Posterior cingulate gyrus (tissue), 11 donors: ENCODE results near the gene TMEM144.
"Not testable (repeated sequence)": the region's sequence is repeated elsewhere in the genome, so short reads cannot be mapped to it uniquely, and the experiment has no call there.

Experiments
- DNase-seq, 10 donors: peaks; one replicate each; pipeline versions ENCODE4 v3.0.0 to v3.0.0-alpha.2; 2020 to 2021; ENCODE audit warnings: mixed read lengths in 3 of 10
- intact Hi-C: fragments of 100-400 bp; cut with DNase I; formaldehyde crosslinking; loops from one replicate; pipeline ENCODE4 v1.15.1; 2023

TMEM144 gene

DNA sequence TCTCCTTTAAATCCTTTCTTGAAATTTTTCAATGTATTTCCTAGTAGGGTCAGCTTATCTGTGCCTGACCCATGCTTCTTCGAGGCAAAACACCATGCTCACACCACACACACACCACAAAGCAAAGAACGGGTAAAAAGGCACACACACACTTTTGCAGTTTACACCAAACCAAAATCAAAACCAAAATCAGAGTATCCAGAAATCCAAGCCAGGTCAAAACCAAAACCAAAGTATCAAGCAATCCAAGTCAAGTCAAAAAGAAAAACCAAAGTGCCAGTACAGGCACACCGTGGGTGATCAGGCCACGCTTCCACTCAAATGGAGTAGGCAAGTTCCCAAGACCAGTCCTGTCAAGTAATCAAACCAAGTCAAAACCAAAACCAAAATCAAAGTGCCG is 17.6 kb downstream of the TMEM144 start:
- intact Hi-C loops, result not testable (repeated sequence)

DNA sequence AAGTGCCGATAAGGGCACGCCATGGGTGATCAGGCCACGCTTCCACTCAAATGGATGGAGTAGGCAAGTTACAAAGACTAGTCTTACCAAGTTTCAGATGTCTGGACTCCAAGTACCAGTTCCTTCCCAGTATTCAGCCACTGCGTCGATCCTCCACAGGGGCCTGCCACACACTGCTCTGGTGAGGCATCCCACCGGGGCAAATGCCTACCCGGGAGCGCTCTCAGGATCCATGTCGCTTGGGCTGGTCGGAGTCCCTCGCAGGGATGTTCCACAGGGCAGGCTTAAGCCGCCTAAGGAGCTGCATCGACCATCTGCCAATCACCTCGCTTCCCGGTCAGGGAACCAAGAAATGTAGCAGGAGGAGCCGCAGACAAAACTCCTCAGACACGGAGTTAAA is 18.1 kb downstream of the TMEM144 start:
- DNase-seq, result peak in 2 of 10 donors; percentile 68 to 86
- intact Hi-C loops, result not testable (repeated sequence)

More for the DNA sequence above, 17.6 kb downstream of the TMEM144 start:
- DNase-seq, result not testable (repeated sequence)

DNA sequence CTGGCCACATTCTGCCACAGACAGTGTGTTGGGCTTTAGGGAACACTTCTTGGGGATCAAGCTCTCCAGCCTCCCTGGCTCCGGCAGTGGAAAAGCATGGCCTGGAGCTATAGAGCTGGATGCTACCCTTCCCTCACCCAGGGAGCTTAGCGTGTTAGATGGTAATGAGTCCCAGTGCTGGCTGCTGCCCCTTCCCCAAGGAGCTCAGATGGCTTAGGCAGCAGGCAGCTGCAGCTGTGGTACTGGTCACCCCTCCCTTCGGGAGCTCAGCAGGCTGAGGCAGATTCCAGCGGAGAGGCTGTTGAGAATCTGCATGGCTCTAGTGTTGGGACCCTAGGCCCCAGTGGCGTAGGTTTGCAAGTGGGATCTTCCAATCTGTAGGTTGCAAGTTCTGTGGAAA is 19.5 kb downstream of the TMEM144 start:
- DNase-seq, result peak; percentile 44 to 92 (median 60)
- intact Hi-C loops, result no loop called here

DNA sequence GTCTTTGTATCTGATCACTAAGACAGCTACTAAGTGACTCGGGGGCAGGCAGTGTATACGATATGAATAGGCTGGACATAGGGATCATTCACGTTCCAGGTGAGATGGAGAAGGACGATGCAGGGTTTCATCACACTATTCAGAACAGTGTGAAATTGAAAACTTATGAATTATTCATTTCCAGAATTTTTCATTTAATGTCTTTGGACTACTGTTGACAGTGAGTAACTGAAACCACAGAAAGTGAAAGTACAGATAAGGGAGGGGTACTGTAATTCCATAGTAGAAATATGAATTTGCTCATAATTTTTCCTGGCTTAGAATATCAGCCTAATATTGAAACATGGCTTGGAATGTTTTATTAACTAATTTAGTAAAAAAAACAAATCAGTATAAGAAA is 24.4 kb downstream of the TMEM144 start:
- intact Hi-C loops, result no loop called here

DNA sequence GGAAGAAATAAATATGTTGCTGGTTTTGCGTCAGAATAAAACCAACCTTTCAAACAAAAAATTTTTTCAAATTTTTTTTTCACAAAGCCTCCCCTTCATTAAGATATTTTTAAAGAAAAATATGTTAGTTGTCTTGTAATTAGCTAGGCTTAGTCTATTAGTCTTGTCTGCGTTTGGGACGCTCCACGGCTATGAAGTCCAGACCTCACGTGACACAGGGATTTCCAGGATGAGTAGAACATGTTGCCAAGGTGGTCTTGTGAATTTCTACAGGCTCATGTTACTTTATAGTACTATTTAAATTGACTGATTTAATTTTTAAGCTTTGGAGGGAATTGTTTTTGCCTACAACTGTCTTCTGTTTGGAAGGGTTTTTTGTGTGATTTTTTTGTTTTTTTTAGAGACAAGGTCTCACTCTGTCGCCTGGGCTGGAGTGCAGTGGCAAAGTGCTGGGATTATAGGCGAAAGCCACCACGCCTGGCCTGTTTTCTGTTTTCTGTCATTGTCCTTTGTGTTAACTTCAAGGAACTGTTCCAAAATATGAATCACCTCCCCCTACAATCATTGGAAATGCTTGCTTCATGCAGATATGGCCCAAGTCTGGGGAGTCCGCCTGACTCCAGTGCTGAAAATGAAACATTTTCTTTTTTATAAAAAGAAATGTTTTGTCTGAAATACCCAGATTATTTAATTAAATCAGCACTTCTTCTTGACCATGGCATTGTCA is 26.2 kb downstream of the TMEM144 start:
- intact Hi-C loops, result no loop called here
- DNase-seq, result peak in 5 of 10 donors; percentile 46 to 93 (median 71)

More for the DNA sequence above, 24.4 kb downstream of the TMEM144 start:
- DNase-seq, result no peak

DNA sequence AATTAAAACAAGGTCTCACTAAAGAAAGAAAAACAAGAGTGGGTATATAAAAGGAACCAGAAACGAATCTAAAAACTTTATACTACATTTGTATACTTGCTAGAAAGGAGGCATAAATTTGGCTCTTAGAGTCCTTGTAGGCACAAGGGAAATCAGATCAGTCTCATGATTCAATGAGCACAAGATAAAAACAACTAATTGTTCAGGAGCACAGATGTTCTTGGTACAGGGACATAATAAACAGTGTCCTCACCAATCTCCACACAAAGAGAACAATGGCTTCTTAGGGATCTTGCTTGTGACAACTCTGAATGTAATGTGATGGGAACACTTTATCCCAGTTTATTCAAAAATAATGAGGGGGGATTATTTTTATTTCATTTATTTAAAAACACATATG is 28.3 kb downstream of the TMEM144 start:
- intact Hi-C loops, result no loop called here
- no peak for DNase-seq

DNA sequence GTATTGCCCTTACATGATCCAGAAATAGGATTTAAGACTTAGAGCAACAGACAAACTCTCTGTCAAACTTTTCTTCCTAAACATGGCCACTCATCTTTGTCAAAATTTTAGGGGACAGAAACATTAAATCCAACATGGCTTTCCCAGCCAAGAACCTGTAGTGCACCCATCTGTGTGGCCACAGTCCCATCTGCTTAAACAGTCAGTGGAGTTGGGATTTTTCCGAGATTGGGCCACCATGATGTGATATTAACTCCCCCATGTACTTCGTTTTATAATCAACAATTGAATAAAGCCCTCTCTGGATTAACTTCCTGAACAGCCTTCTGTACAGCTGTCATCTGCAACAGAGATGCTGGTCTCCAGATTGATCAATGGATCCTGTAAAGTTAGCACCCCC is 28.9 kb downstream of the TMEM144 start:
- intact Hi-C loops, result no loop called here
- DNase-seq, result no peak

DNA sequence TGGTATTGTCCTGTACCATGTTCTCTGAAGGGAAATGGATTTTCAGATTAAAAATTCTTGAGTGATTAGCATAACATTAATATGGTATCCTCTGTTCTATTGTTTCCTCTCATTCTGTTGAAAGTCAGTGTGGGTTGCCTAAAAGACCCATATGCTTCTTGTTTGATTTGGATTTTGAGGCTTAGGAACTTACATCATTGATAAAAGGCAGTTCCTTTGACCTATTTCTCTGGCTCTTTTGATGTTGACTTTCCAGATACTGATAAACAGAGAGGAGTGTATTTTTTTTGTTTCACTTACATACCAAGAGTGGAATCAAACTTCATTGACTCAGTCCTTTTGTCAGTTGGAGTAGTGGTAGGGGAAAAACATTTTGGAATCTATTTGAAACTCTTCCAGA is 32.8 kb downstream of the TMEM144 start:
- intact Hi-C loops, result no loop called here

DNA sequence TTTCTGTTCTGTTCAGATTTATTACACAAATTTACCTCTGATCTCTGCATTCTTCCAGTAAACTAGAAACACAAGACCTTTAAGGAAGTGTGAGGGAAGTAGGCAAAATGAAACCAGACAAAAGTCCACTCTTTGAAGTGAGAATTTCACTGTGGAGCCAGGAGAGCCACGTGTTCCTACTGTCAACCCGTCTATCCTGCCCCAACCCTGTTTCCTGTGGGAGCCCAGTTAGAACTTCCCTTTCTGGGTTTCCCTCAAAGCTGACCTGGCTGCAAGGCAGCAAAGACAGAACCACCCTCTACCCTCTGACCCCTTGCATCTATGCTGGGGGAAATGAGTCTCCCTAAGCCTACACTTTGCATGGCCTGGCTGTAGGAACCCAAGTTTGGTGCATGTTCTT is 40.0 kb downstream of the TMEM144 start:
- DNase-seq, result peak in 1 of 10 donors; percentile 64
- intact Hi-C loops, result loop anchor here (5.0 kb wide), 2 partner anchors 38 to 377 kb away; partner anchors contain the start of gene TMEM144

More for the DNA sequence above, 32.8 kb downstream of the TMEM144 start:
- no peak for DNase-seq

DNA sequence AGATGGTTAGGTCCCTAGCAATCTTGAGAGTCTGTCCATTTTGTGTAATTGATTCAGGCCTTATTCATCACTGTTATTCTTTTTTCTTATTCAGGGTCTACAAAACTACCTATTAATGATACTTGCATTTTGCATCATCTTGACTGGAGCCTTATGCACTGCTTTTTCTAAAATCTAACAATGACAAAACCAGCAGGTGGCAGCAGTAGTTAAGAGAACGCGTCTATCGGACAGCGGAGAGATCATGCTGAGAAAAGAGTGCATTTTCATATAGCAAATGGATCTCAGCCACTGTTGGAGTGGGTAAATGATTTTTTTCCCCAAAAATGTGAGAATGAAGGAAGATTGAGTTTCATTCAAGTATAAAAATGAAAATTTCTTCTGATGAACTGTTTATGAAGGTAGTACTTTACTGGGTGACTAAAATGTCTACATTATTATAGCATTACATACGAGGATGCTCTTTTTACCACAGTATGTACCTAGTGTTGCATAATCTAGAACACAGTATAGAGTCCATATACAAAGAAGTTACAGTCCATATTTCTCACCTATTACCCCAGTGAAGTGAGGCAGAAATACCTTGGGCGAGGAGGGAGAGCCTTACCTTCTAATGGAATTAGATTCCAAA is 43.2 kb downstream of the TMEM144 start:
- DNase-seq, result peak in 5 of 10 donors; percentile 27 to 86 (median 60)

DNA sequence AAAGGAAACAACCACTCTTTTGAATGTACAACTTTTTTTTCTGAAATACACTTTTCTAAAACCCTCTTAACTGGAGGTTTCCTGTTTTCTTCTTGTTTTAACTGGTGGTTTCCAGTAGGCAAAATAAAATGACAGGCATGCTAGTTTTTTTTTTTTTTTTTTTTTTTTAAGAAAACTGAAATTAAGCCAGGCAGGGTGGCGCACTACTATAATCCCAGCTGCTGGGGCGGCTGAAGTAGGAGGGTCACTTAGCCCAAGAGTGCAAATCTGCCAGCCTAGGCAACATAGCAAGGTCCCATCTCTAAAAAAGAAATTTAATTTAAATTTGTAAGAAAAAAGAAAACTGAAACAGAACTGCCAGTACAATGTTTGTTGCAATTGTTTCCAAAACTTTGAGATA is 44.0 kb downstream of the TMEM144 start:
- DNase-seq, result no peak
- intact Hi-C loops, result loop anchor here (2.0 to 5.0 kb wide), 3 partner anchors 42 to 373 kb away; partner anchors contain the start of gene TMEM144

More for the DNA sequence above, 43.2 kb downstream of the TMEM144 start:
- intact Hi-C loops, result loop anchor here (5.0 kb wide), 2 partner anchors 41 to 374 kb away; partner anchors contain the start of gene TMEM144

DNA sequence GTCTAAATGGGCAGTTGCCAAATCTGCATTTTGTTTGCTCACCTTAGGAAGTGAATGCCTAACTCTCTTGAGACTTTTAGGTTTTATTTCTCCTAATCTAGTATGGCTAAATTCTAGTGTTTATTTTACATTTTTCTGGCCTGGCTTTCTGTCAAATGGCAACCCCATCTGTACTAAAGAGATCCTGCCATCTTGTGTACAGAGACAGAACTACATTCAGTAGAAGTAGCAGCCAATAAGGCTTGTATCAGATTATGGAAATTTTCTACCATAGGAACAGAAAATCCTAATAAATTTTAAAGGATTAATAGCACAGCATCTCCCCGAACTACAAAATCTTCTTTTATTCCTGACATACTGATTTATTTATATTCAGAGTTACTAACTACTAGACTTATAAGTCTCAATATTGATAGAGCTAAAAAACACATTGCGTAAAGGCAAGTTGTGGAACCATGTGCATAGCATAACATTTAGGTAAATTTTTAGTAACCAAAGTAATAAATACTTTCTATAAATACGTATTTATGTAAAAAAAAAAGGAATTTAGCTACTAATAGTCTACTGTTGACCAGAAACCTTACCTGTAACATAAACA is 45.5 kb downstream of the TMEM144 start:
- DNase-seq, result no peak
- intact Hi-C loops, result loop anchor here (2.0 to 5.0 kb wide), 3 partner anchors 64 to 263 kb away; partner anchors contain the start of gene GASK1B

DNA sequence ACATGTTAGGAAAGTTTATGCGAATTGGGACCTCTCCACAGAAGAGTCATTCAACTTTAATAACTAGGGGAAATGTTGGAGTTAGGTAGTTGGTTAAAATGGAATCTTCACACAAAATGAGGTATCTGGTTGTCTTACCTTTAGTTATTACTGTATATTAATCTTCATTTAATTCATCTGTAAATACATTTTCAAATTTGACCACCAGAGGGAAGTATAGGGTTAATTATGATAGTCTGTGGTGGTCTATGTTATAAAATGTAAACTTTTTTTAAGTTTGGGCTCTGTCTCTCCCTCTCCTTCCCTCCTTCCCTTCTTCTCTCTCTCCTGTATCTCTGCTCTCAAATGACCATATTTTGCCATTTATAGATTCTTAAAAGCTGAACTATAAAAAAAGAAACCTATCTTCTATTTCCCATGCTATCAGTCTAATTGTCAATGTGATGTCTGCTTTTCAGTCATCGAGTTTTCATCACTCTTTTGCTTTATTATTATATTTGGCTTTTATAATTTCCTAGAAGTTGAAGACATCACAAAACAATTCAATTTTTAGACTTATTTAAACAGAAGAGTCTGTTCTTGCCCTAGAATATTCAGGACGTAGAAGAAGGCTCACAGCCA is 49.8 kb downstream of the TMEM144 start:
- DNase-seq, result no peak
- intact Hi-C loops, result loop anchor here (5.0 kb wide), 2 partner anchors 68 to 88 kb away; partner anchors contain the start of gene GASK1B

DNA sequence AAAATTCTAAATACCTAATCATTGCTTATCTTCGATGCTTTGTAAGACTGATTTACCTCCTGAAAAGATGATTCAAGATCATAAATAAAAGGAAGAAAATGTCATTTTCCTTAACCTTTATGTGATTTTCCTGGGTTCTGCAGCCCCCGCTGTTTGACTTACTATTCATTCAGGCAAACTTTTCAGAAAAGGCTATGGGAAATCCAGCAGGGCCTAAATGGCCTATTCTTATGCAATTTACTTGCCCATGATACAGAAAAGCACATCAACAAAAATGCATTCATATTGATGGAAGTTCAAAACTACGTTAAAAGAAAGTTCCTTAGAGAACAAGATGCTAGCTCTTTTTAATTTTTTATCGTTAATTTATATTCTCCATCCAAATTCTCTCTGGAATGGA is 51.2 kb downstream of the TMEM144 start:
- intact Hi-C loops, result no loop called here
- DNase-seq, result no peak

DNA sequence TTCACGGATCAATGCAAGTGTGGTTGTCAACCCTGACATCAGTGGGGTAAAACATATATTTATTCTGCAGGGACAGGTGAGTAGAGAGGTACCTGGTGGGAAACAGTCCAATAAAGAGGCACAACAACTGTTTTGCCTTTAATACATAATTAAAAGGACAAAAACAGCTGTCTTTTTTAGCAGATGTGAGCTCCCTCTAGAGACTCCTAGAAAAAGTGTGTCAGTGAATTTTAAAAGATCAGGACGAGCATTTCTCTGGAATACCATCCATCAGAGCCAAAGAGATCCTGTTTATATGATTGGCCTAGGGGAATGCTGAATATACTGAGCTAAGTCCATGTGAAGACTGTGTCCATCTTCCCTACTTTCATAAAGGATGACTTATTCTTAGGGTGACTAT is 58.3 kb downstream of the TMEM144 start:
- intact Hi-C loops, result no loop called here
- no peak for DNase-seq

DNA sequence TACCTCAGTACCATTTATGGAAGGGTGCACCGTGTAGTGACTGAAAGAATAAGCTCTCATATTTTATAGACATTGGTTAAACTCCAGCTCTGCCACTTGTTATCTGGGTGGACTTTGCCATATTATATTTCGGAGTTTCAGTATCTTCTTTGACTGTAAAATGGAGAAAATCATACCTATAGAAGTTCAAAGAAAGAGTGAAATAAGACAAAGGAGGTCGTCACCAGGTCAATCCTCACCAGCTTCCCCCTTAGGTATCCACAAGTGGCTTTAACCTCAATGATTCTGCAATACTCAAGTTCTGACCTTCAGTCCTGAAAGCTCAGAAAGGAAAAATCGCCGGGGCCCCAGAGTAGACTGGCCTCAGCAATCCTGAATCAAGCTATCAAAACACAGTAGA is 64.3 kb downstream of the TMEM144 start:
- intact Hi-C loops, result no loop called here
- DNase-seq, result peak in 1 of 10 donors; percentile 40

DNA sequence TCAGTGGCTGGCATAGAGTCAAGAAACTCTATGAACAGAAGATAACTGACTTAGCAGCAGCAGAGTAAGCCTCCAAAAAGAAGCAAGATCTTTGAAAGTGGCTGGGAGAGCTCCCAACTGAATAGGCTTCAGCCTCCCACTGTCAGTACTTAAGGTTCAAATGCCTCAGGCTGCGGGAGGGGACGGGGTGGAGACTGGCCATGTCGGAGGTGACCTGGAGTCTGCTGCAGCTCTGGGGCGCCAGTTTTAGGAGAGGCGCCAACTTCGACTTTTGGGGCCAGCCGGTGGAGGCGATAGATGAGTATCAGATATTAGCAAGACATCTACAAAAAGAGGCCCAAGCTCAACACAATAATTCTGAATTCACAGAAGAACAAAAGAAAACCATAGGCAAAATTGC is 67.3 kb downstream of the TMEM144 start:
- intact Hi-C loops, result no loop called here
- DNase-seq, result peak in 2 of 10 donors; percentile 62 to 70

DNA sequence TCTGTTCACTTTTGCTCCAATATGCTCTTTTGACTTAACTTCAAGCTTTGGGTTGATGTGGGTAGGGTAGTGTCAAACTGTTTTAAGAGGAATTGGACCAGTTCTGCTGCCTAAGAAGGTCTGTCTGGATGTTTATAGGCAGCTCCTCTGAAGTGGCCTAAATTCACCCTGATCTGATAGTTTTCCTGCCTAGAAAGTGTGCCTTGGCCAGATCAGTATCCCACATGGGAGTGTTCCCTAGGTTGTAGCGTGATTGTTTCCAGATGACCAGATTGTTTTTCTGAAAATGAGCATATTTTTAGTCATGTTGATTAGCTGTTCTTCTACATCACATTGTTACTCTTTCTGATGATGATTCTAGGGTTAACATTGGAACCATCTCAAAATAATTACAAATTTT is 68.8 kb downstream of the TMEM144 start:
- intact Hi-C loops, DNase-seq: not testable (repeated sequence)

DNA sequence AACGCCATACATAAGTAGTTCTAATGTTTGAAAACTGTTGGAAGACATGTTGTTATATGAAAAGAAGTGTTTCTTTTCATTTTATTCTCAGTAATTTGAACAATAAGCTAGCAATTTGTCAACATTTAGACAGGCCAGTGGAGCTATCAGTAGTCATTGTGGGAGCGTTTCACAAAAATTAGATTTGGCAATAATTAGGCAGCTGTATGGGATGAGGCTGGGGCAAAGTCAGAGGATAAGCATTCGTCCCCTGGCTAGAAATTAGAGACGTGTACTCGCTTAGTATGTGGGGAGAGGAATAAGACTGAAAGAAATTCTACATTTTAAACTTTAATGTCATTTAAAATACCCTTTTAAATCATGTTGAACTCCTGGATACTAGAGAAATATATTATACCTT is 70.6 kb downstream of the TMEM144 start:
- intact Hi-C loops, result no loop called here
- DNase-seq, result no peak

DNA sequence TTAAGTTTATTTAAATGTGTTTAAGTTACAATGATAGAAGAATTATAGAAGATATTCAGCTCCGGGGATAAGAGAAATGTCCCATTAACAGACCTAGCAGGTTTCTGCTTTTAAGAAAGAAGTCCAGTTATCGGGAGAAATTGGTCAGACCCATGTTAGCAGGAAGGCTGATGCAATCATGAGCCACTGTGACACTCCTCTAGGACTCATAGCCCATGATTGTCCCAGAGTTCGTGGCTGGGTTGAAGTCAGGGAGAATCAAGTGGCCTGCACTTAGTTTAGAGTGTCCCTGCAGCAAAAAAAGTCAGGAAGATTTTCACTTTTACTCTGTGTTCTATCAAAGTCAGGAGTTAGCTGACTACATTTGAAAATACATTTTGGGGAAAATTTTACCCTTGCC is 72.0 kb downstream of the TMEM144 start:
- no peak for DNase-seq
- intact Hi-C loops, result no loop called here
